Left kidney (tissue), 8 donors: Measurements from ENCODE around the gene HSPA8. TPM values are rescaled to one million over a fixed set of nuclear protein-coding genes. Genes with fewer than 3 reads are reported as not detected.
"Not testable (repeated sequence)": the region's sequence is repeated elsewhere in the genome, so short reads cannot be mapped to it uniquely, and the experiment has no call there.

ENCODE experiments used
- DNase-seq: peaks from one replicate; pipeline ENCODE4 v3.0.0-alpha.2; 2013
- long read RNA-seq, 8 donors: transcript quantifications; one replicate each; lab custom pipeline, GENCODE V29; 2026
- polyA plus RNA-seq: library from polyadenylated mRNA; unstranded; fragments of 120-200 nt; gene quantifications from one replicate; pipeline ENCODE4 v1.2.1, GENCODE V29; 2013; ENCODE audit not compliant: insufficient read length

HSPA8 gene
- 1,295 TPM for polyA plus RNA-seq
- long read RNA-seq, donor 1, transcript HSPA8-222 (6 exons, 1,884 nt) = minor isoform, 45 of 941 reads
- long read RNA-seq, donor 1, transcript HSPA8-211 (5 exons, 1,509 nt) = minor isoform, 131 of 941 reads
- long read RNA-seq, donor 1, transcript HSPA8-203 (4 exons, 963 nt) = minor isoform, 39 of 941 reads
- long read RNA-seq, donor 1, transcript HSPA8-224 (9 exons, 2,463 nt) = major isoform, 320 of 941 reads
- long read RNA-seq, donor 1, partial matches to known transcripts = 331 of 941 reads
- long read RNA-seq, donor 1, other reads (novel, unspliced or antisense) = 13 of 941 reads
- long read RNA-seq, donor 2, transcript HSPA8-224 (9 exons, 2,463 nt) = major isoform, 278 of 894 reads
- long read RNA-seq, donor 2, transcript HSPA8-203 (4 exons, 963 nt) = minor isoform, 42 of 894 reads
- long read RNA-seq, donor 2, transcript HSPA8-211 (5 exons, 1,509 nt) = minor isoform, 121 of 894 reads
- long read RNA-seq, donor 2, transcript HSPA8-222 (6 exons, 1,884 nt) = minor isoform, 44 of 894 reads
- long read RNA-seq, donor 2, partial matches to known transcripts = 321 of 894 reads
- long read RNA-seq, donor 2, other reads (novel, unspliced or antisense) = 0 of 894 reads
- long read RNA-seq, donor 3, transcript HSPA8-203 (4 exons, 963 nt) = minor isoform, 45 of 668 reads
- long read RNA-seq, donor 3, transcript HSPA8-222 (6 exons, 1,884 nt) = minor isoform, 32 of 668 reads
- long read RNA-seq, donor 3, transcript HSPA8-224 (9 exons, 2,463 nt) = major isoform, 158 of 668 reads
- long read RNA-seq, donor 3, transcript HSPA8-211 (5 exons, 1,509 nt) = minor isoform, 111 of 668 reads
- long read RNA-seq, donor 3, partial matches to known transcripts = 265 of 668 reads
- long read RNA-seq, donor 3, other reads (novel, unspliced or antisense) = 5 of 668 reads
- long read RNA-seq, donor 4, transcript HSPA8-224 (9 exons, 2,463 nt) = minor isoform, 8 of 158 reads
- long read RNA-seq, donor 4, transcript HSPA8-214 (2 exons, 578 nt) = minor isoform, 8 of 158 reads
- long read RNA-seq, donor 4, transcript HSPA8-208 (3 exons, 740 nt) = major isoform, 18 of 158 reads
- long read RNA-seq, donor 4, transcript HSPA8-211 (5 exons, 1,509 nt) = major isoform, 18 of 158 reads
- long read RNA-seq, donor 4, partial matches to known transcripts = 100 of 158 reads
- long read RNA-seq, donor 4, other reads (novel, unspliced or antisense) = 0 of 158 reads
- long read RNA-seq, donor 5, transcript HSPA8-211 (5 exons, 1,509 nt) = minor isoform, 132 of 1,444 reads
- long read RNA-seq, donor 5, transcript HSPA8-203 (4 exons, 963 nt) = minor isoform, 61 of 1,444 reads
- long read RNA-seq, donor 5, transcript HSPA8-224 (9 exons, 2,463 nt) = major isoform, 553 of 1,444 reads
- long read RNA-seq, donor 5, transcript HSPA8-222 (6 exons, 1,884 nt) = minor isoform, 89 of 1,444 reads
- long read RNA-seq, donor 5, partial matches to known transcripts = 478 of 1,444 reads
- long read RNA-seq, donor 5, other reads (novel, unspliced or antisense) = 29 of 1,444 reads
- long read RNA-seq, donor 6, transcript HSPA8-211 (5 exons, 1,509 nt) = minor isoform, 86 of 779 reads
- long read RNA-seq, donor 6, transcript HSPA8-201 (8 exons, 2,186 nt) = minor isoform, 32 of 779 reads
- long read RNA-seq, donor 6, transcript HSPA8-222 (6 exons, 1,884 nt) = minor isoform, 36 of 779 reads
- long read RNA-seq, donor 6, transcript HSPA8-224 (9 exons, 2,463 nt) = major isoform, 275 of 779 reads
- long read RNA-seq, donor 6, partial matches to known transcripts = 278 of 779 reads
- long read RNA-seq, donor 6, other reads (novel, unspliced or antisense) = 7 of 779 reads
- long read RNA-seq, donor 7, transcript HSPA8-224 (9 exons, 2,463 nt) = major isoform, 395 of 1,266 reads
- long read RNA-seq, donor 7, transcript HSPA8-203 (4 exons, 963 nt) = minor isoform, 52 of 1,266 reads
- long read RNA-seq, donor 7, transcript HSPA8-211 (5 exons, 1,509 nt) = minor isoform, 150 of 1,266 reads
- long read RNA-seq, donor 7, transcript HSPA8-222 (6 exons, 1,884 nt) = minor isoform, 44 of 1,266 reads
- long read RNA-seq, donor 7, partial matches to known transcripts = 527 of 1,266 reads
- long read RNA-seq, donor 7, other reads (novel, unspliced or antisense) = 12 of 1,266 reads
- long read RNA-seq, donor 8, transcript HSPA8-224 (9 exons, 2,463 nt) = major isoform, 97 of 324 reads
- long read RNA-seq, donor 8, transcript HSPA8-222 (6 exons, 1,884 nt) = minor isoform, 18 of 324 reads
- long read RNA-seq, donor 8, transcript HSPA8-211 (5 exons, 1,509 nt) = minor isoform, 45 of 324 reads
- long read RNA-seq, donor 8, transcript HSPA8-202 (8 exons, 2,004 nt) = minor isoform, 10 of 324 reads
- long read RNA-seq, donor 8, partial matches to known transcripts = 125 of 324 reads
- long read RNA-seq, donor 8, other reads (novel, unspliced or antisense) = 0 of 324 reads

GRCh38 chr11:123061403-123062157 lies at the start of gene HSPA8:
TSS of gene HSPA8 (minus strand) at chr11:123062136. CDS start at chr11:123061324, 812 bp downstream.
- DNase-seq = no peak

GRCh38 chr11:123111465-123111864 lies 49.5 kb upstream of the HSPA8 start:
- DNase-seq = peak; percentile 53

DNA sequence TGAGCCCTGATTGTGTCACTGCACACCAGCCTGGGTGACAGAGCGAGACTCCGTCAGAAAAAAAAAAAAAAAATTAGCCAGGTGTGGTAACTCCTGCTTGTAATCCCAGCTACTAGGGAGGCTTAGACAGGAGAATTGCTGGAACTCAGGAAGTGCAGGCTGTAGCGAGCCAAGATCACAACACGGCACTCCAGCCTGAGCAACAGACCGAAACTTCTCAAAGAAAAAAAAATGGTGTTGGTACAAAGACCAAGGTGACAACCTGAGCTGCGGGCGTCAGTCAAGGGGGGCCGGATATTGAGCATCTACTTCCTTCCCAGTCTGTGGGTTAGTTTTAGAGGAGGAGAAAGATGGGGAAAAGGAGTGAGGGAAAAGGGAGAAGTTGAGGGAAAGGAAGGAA lies 48.5 kb upstream of the HSPA8 start:
- DNase-seq = no peak

DNA sequence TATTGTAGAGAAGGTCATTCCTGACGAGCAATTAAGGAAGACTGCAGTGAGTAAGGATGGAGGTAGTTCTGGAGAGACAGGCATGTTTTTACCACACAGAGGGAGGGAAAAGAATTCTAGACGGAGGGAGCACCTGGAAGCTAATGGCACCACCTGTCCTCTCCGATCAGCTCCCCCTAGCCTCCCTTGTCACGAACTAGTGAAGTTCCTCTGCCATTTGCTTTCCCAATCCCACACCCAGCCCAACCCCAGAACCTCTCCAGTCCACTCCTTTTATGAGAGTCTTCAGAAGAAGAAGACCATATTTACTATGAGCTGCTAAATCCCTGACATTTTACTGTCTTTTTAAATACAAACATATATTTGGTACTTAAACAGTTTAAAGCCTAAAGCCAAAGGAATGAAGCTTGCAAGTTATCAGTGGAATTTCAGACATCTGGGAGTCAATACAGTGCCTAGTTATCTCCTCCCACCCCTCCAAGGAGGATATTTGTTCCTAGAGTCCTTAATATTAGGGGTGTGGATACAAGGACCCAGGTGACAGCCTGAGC lies 46.1 kb upstream of the HSPA8 start:
- DNase-seq = no peak

GRCh38 chr11:123104697-123105096 lies 42.8 kb upstream of the HSPA8 start:
- no peak for DNase-seq

- peak; percentile 84 for DNase-seq
Measured at GRCh38 chr11:123103326-123103980, 41.5 kb upstream of the HSPA8 start.

- DNase-seq = no peak
Measured at GRCh38 chr11:123100379-123101085, 38.6 kb upstream of the HSPA8 start.

DNA sequence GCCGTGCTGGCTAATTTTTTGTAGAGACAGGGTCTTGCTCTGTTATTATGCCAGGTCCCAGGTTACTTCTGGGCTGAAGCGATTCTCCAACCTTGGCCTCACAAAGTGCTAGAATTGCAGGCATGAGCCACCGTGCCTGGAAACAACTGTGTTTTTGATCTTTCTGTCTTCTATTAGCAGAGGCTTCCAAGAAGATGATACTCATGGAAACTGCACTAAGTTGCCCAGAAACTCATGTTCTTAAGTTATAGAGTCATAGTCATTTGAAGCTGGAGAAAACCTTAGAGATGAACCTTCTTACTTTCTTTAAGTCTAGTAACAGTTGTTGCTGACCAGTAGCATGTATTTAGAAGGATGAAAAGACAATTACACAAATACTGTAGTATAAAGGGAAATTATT lies 37.1 kb upstream of the HSPA8 start:
- DNase-seq = no peak

DNA sequence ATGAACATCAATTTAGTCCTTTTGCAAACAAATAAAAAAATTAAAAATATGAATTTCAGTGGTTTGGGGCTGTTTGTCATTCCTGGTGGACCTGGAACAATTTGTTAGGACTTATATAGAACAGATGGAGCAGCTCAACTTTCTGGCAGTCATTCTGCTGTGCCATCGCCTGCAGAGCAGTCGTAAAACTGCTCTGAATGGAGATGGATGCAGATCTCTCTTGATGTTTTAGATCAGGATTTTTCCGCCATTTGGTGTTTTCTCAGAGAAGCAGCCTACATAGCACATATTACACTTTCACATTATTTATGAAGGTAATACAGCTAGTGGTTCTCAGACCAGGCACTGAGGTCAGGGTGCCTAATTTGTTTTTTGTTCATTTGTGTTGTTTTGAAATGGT lies 31.8 kb upstream of the HSPA8 start:
- DNase-seq = no peak

DNA sequence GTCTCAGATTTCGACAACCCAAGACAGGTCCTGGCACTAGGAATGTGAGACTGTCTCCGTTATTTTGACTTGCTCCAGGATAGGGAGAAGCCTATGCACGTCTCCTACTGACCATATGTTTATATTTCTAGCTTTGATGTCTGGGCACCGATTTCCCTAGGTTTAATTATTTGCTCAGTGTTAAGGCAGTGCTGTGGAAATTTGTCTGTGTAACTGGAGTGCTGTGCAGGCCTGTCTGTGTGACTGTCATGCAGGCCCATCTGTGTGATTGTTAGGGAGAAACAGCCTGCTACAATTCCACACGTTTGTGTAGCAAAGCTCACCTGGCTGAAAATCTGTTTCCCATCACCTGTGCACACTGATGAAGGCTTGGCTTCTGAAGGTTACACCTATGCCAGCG lies 29.6 kb upstream of the HSPA8 start:
- no peak for DNase-seq

GRCh38 chr11:123090168-123090567 lies 28.2 kb upstream of the HSPA8 start:
- DNase-seq = not testable (repeated sequence)

GRCh38 chr11:123088896-123089295 lies 27.0 kb upstream of the HSPA8 start:
- not testable (repeated sequence) for DNase-seq

- DNase-seq = not testable (repeated sequence)
Measured at GRCh38 chr11:123087657-123088056, 25.7 kb upstream of the HSPA8 start.

DNA sequence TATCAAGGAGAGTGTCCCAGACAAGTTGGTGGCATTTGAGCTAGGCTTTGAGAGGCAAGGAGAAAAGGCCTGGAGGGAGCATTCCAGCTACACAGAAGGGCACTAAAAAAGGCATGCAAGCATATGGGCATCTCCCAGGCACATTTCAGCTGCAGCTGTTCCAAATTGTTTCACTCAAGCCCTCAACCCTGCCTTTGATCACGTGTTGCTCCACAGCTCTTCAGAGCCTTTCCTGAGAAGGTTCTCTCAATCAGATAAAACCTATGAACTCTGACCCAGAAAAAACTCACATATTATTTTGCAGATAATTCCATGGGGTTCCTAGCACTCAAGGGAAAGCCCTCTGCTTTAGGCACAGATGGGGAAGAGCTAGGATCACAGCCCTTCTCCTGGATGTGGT lies 24.4 kb upstream of the HSPA8 start:
- no peak for DNase-seq

GRCh38 chr11:123085497-123085896 lies 23.6 kb upstream of the HSPA8 start:
- no peak for DNase-seq

GRCh38 chr11:123084454-123084853 lies 22.5 kb upstream of the HSPA8 start:
- no peak for DNase-seq

DNA sequence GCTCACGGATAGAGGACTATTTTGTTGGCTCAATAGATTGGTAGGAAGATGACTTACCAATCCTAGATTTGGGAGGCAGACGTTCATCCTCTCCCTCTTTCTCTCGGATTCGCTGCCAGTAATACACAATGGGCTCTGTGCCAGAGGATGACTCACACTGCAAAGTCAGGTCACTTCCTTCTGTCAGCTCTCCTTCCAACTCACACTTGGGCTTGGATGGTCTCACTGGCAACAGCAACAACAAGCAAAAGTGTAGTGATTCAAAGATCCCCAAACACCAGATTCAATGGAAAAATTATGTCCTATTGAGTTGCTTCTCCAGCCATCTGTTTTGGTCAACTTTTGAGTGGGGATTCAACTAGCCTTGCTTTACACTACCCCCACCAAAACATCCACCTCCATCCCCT lies 21.7 kb upstream of the HSPA8 start:
- peak; percentile 46 for DNase-seq
